ENCODE results near the gene EIF5A. TPM values are rescaled to one million over a fixed set of nuclear protein-coding genes. Genes with fewer than 3 reads are reported as not detected.

EIF5A gene
- total and polyA plus RNA-seq, 5 donors: 259 to 311 (median 271) TPM

- ATAC-seq (peak; percentile 85 to 89), DNase-seq (peak; percentile 93 to 97 (median 97))
- no peaks in the 10 kb centered on the region for H3K9me3 ChIP-seq (ENCODE audit: control insufficient read depth, low read length)
- WGBS: under 1% methylated on average over 95 of the region's 95 CpGs
- H3K4me3 ChIP-seq (ENCODE audit: low read length): peak within 1 kb of the TSS; percentile 75
- no peaks in the 10 kb centered on the region for H3K27me3 ChIP-seq (ENCODE audit: control insufficient read depth, insufficient read depth)
- peaks cover 3% of the 10 kb centered on the region for H3K4me1 ChIP-seq (ENCODE audit: control insufficient read depth, insufficient read depth, low read length)
- intact Hi-C loops (cut with DNase I): no loop called here
- H3K27ac ChIP-seq (ENCODE audit: low read length): peak within 1 kb of the TSS; percentile 91
Observed at GRCh38 chr17:7314719-7315569, 7.5 kb downstream of the EIF5A start, which contains the start of gene GPS2. GPS2 (minus strand) TSS chr17:7315360; CDS start chr17:7315052, 308 bp downstream.

- no peaks in the 10 kb centered on the region for H3K27me3 ChIP-seq (ENCODE audit: control insufficient read depth, insufficient read depth)
- H3K27ac ChIP-seq (ENCODE audit: low read length): peak overlapping the region; percentile 91
- H3K4me3 ChIP-seq (ENCODE audit: low read length): peak overlapping the region; percentile 75
- 38% methylated on average over 30 of the region's 30 CpGs for WGBS
- DNase-seq (peak in 1 of 3 donors; percentile 68), ATAC-seq (peak; percentile 4 to 6)
- H3K4me1 ChIP-seq (ENCODE audit: control insufficient read depth, insufficient read depth, low read length): peaks cover 3% of the 10 kb centered on the region
- intact Hi-C loops (cut with DNase I): no loop called here
- H3K9me3 ChIP-seq (ENCODE audit: control insufficient read depth, low read length): no peaks in the 10 kb centered on the region
Observed at GRCh38 chr17:7315570-7316235, 8.3 kb downstream of the EIF5A start.

GRCh38 chr17:7317161-7317803 lies 9.9 kb downstream of the EIF5A start:
- H3K4me1 ChIP-seq (ENCODE audit: control insufficient read depth, insufficient read depth, low read length): peaks cover 3% of the 10 kb centered on the region
- ATAC-seq: no peak
- intact Hi-C loops (cut with DNase I): no loop called here

GRCh38 chr17:7318121-7318860 lies 10.9 kb downstream of the EIF5A start:
- Histone ChIP-seq H3K9me3 (ENCODE audit: control insufficient read depth, low read length) (no peaks in the 10 kb centered on the region), H3K27ac (ENCODE audit: low read length) (no peak overlapping the region), H3K4me1 (ENCODE audit: control insufficient read depth, insufficient read depth, low read length) (peaks cover 3% of the 10 kb centered on the region), H3K27me3 (ENCODE audit: control insufficient read depth, insufficient read depth) (no peaks in the 10 kb centered on the region), H3K4me3 (ENCODE audit: low read length) (no peak overlapping the region)
- 88% methylated on average over 13 of the region's 13 CpGs for WGBS
- ATAC-seq: no peak
- intact Hi-C loops (cut with DNase I): no loop called here
- DNase-seq: peak in 1 of 3 donors; percentile 46

More at GRCh38 chr17:7317161-7317803, 9.9 kb downstream of the EIF5A start:
- WGBS: 79% methylated on average over 16 of the region's 16 CpGs
- Histone ChIP-seq H3K27ac (ENCODE audit: low read length) (no peak overlapping the region), H3K4me3 (ENCODE audit: low read length) (no peak overlapping the region), H3K27me3 (ENCODE audit: control insufficient read depth, insufficient read depth) (no peaks in the 10 kb centered on the region), H3K9me3 (ENCODE audit: control insufficient read depth, low read length) (no peaks in the 10 kb centered on the region)
- peak in 1 of 3 donors; percentile 39 for DNase-seq

GRCh38 chr17:7321466-7321865 lies 14.0 kb downstream of the EIF5A start:
- no peak overlapping the region for H3K4me3 ChIP-seq (ENCODE audit: low read length)
- ATAC-seq (no peak), DNase-seq (peak in 2 of 3 donors; percentile 6 to 25)
- WGBS: 88% methylated on average over 15 of the region's 15 CpGs
- no peaks in the 10 kb centered on the region for H3K9me3 ChIP-seq (ENCODE audit: control insufficient read depth, low read length)
- H3K27ac ChIP-seq (ENCODE audit: low read length): no peak overlapping the region
- intact Hi-C loops (cut with DNase I): no loop called here
- no peaks in the 10 kb centered on the region for H3K27me3 ChIP-seq (ENCODE audit: control insufficient read depth, insufficient read depth)
- no peaks in the 10 kb centered on the region for H3K4me1 ChIP-seq (ENCODE audit: control insufficient read depth, insufficient read depth, low read length)

GRCh38 chr17:7322520-7323194 lies 15.2 kb downstream of the EIF5A start:
- ATAC-seq (no peak), DNase-seq (peak in 2 of 3 donors; percentile 11 to 49)
- WGBS: 93% methylated on average over 22 of the region's 22 CpGs
- intact Hi-C loops (cut with DNase I): no loop called here
- Histone ChIP-seq H3K27ac (ENCODE audit: low read length) (no peak overlapping the region), H3K4me1 (ENCODE audit: control insufficient read depth, insufficient read depth, low read length) (no peaks in the 10 kb centered on the region), H3K9me3 (ENCODE audit: control insufficient read depth, low read length) (no peaks in the 10 kb centered on the region), H3K4me3 (ENCODE audit: low read length) (no peak overlapping the region), H3K27me3 (ENCODE audit: control insufficient read depth, insufficient read depth) (no peaks in the 10 kb centered on the region)

- Histone ChIP-seq H3K9me3 (ENCODE audit: control insufficient read depth, low read length) (no peaks in the 10 kb centered on the region), H3K4me3 (ENCODE audit: low read length) (no peak overlapping the region), H3K27ac (ENCODE audit: low read length) (no peak overlapping the region), H3K4me1 (ENCODE audit: control insufficient read depth, insufficient read depth, low read length) (no peaks in the 10 kb centered on the region), H3K27me3 (ENCODE audit: control insufficient read depth, insufficient read depth) (no peaks in the 10 kb centered on the region)
- intact Hi-C loops (cut with DNase I): no loop called here
- WGBS: 63% methylated on average over 39 of the region's 39 CpGs
- ATAC-seq (peak in 1 of 2 donors; percentile 24), DNase-seq (peak; percentile 51 to 84 (median 84))
Observed at GRCh38 chr17:7323731-7324437, 16.5 kb downstream of the EIF5A start.

GRCh38 chr17:7324438-7324779 lies 17.0 kb downstream of the EIF5A start:
- no peak for DNase-seq
- Histone ChIP-seq H3K4me3 (ENCODE audit: low read length) (no peak overlapping the region), H3K9me3 (ENCODE audit: control insufficient read depth, low read length) (no peaks in the 10 kb centered on the region), H3K27ac (ENCODE audit: low read length) (no peak overlapping the region), H3K27me3 (ENCODE audit: control insufficient read depth, insufficient read depth) (no peaks in the 10 kb centered on the region), H3K4me1 (ENCODE audit: control insufficient read depth, insufficient read depth, low read length) (no peaks in the 10 kb centered on the region)
- intact Hi-C loops (cut with DNase I): no loop called here
- no peak for ATAC-seq
- WGBS: 89% methylated on average over 3 of the region's 3 CpGs

GRCh38 chr17:7325031-7325528 lies 17.7 kb downstream of the EIF5A start:
- H3K4me1 ChIP-seq (ENCODE audit: control insufficient read depth, insufficient read depth, low read length): no peaks in the 10 kb centered on the region
- DNase-seq (peak in 1 of 3 donors; percentile 32), ATAC-seq (no peak)
- no peaks in the 10 kb centered on the region for H3K9me3 ChIP-seq (ENCODE audit: control insufficient read depth, low read length)
- intact Hi-C loops (cut with DNase I): no loop called here
- 90% methylated on average over 19 of the region's 19 CpGs for WGBS
- H3K27ac ChIP-seq (ENCODE audit: low read length): no peak overlapping the region
- no peaks in the 10 kb centered on the region for H3K27me3 ChIP-seq (ENCODE audit: control insufficient read depth, insufficient read depth)
- no peak overlapping the region for H3K4me3 ChIP-seq (ENCODE audit: low read length)

Data from right cardiac atrium (tissue), 5 donors.